HCT116 (cell line): ENCODE measurements around the gene MEF2D. TPM values are rescaled to one million over a fixed set of nuclear protein-coding genes. Genes with fewer than 3 reads are reported as not detected.

Experiments used
- ATAC-seq: fragments of 200-7000 bp; cut with Tn5 transposase; 2 replicates; pipeline ENCODE4 v1.9.1; 2020; ENCODE audit warnings: mild to moderate bottlenecking, moderate library complexity
- BruUV-seq: library from RNA; stranded (reverse); fragments of 400-500 nt; replicated peaks from 2 replicates; lab custom pipeline; 2021; lab: Mats Ljungman, UMichigan
- CTCF ChIA-PET: fragments of 300-600 bp; sonication (Branson Sonifier 250); formaldehyde crosslinking; loops from one replicate; lab custom pipeline; 2021; ENCODE audit warnings: antibody characterized with exemption; lab: Charles Lee
- POLR2A ChIA-PET: fragments of 300-600, 350-600 bp; sonication (Branson Sonifier 250); formaldehyde crosslinking; loops from one replicate; lab custom pipeline; 2021; ENCODE audit warnings: antibody characterized with exemption; lab: Charles Lee
- RAD21 ChIA-PET, 2 experiments: fragments of 300-600 bp; sonication (Branson Sonifier 250); formaldehyde crosslinking; loops; one replicate each; lab custom pipeline; 2023; ENCODE audit warnings: low total read pairs in 2 of 2; ENCODE audit not compliant: uncharacterized antibody in 2 of 2, unreplicated experiment in 2 of 2, low non-redundant PET in 1 of 2; lab: Charles Lee
- DNase-seq: peaks from one replicate; pipeline ENCODE4 v3.0.0-alpha.2; 2010; ENCODE audit warnings: low read depth, low spot score
- H2AFZ ChIP-seq: fragments of 200-600 bp; shearing (Covaris generic), sonication (generic); 2 replicates; pipeline ENCODE4 v1.6.1; 2017; ENCODE audit warnings: low read depth, mixed run types, mixed read lengths, antibody characterized with exemption, low read length; ENCODE audit not compliant: poor library complexity, severe bottlenecking
- H3K27ac ChIP-seq: 2 replicates; pipeline ENCODE4 v1.5.1; 2012; ENCODE audit warnings: low read depth, low read length
- H3K27me3 ChIP-seq: fragments of 200-600 bp; sonication (generic); 2 replicates; pipeline ENCODE4 v1.6.1; 2016; ENCODE audit warnings: mixed run types, low read length, mixed read lengths; ENCODE audit not compliant: insufficient read depth
- H3K36me3 ChIP-seq, 2 experiments: fragments of 200-500 bp in 1 of 2; fragments of 200-600 bp in 1 of 2; sonication (Bioruptor generic) in 1 of 2; sonication (generic) in 1 of 2; 2 replicates each; pipeline versions ENCODE4 v1.5.1 to v1.6.1; 2014 to 2016; ENCODE audit warnings: low read length in 2 of 2, inconsistent platforms in 1 of 2, mixed read lengths in 1 of 2, mixed run types in 1 of 2; ENCODE audit not compliant: insufficient read depth in 2 of 2, control insufficient read depth in 1 of 2
- H3K4me1 ChIP-seq, 2 experiments: fragments of 200-600 bp in 1 of 2; sonication (generic) in 1 of 2; 2 replicates each; pipeline versions ENCODE4 v1.5.1 to v1.6.1; 2012 to 2017; ENCODE audit warnings: low read length in 2 of 2, inconsistent platforms in 1 of 2, mild to moderate bottlenecking in 1 of 2, mixed read lengths in 1 of 2, mixed run types in 1 of 2, moderate library complexity in 1 of 2; ENCODE audit not compliant: insufficient read depth in 2 of 2, control insufficient read depth in 1 of 2
- H3K4me2 ChIP-seq: fragments of 200-600 bp; sonication (generic); 2 replicates; pipeline ENCODE4 v1.6.1; 2017; ENCODE audit warnings: mixed run types, low read length, mixed read lengths
- H3K4me3 ChIP-seq, 2 experiments: fragments of 200-600 bp in 1 of 2; sonication (generic) in 1 of 2; replicated peaks in 1 of 2; 2 replicates each; pipeline ENCODE4 v1.5.1; 2011 to 2016; ENCODE audit warnings: low read length in 2 of 2, control low read depth in 1 of 2, low read depth in 1 of 2, mild to moderate bottlenecking in 1 of 2, mixed read lengths in 1 of 2, mixed run types in 1 of 2
- H3K79me2 ChIP-seq: fragments of 200-600 bp; sonication (generic); 2 replicates; pipeline ENCODE4 v1.6.1; 2017; ENCODE audit warnings: mild to moderate bottlenecking, mixed run types, low read length, moderate library complexity, mixed read lengths; ENCODE audit not compliant: insufficient read depth
- H3K9ac ChIP-seq: fragments of 200-600 bp; sonication (generic); 2 replicates; pipeline ENCODE4 v1.6.1; 2016; ENCODE audit warnings: low read length, mixed read lengths
- H3K9me2 ChIP-seq: fragments of 200-600 bp; sonication (generic), shearing (Covaris generic); 2 replicates; pipeline ENCODE4 v1.6.1; 2017; ENCODE audit warnings: mixed run types, mild to moderate bottlenecking, moderate library complexity; ENCODE audit not compliant: insufficient read depth
- H3K9me3 ChIP-seq, 2 experiments: fragments of 200-500 bp in 1 of 2; fragments of 200-600 bp in 1 of 2; sonication (Bioruptor generic) in 1 of 2; sonication (generic) in 1 of 2; 2 replicates each; pipeline ENCODE4 v1.6.1; 2014 to 2017; ENCODE audit warnings: low read length in 2 of 2, mixed read lengths in 2 of 2, inconsistent platforms in 1 of 2, low read depth in 1 of 2, mild to moderate bottlenecking in 1 of 2, mixed run types in 1 of 2, moderate library complexity in 1 of 2; ENCODE audit not compliant: control insufficient read depth in 1 of 2, insufficient read depth in 1 of 2
- H4K20me1 ChIP-seq: fragments of 200-600 bp; sonication (generic), shearing (Covaris generic); 2 replicates; pipeline ENCODE4 v1.6.1; 2017; ENCODE audit warnings: mixed run types, mild to moderate bottlenecking, moderate library complexity; ENCODE audit not compliant: insufficient read depth
- CEBPB ChIP-seq: IDR thresholded peaks from 2 replicates; pipeline ENCODE4 v1.6.1; 2012; ENCODE audit warnings: low read depth
- EGR1 ChIP-seq: IDR thresholded peaks from 2 replicates; pipeline ENCODE4 v1.6.1; 2012; ENCODE audit warnings: low read depth
- ELF1 ChIP-seq: IDR thresholded peaks from 2 replicates; pipeline ENCODE4 v1.6.1; 2012; ENCODE audit warnings: low read depth, borderline replicate concordance
- EZH2phosphoT487 ChIP-seq: fragments of 200-600 bp; IDR thresholded peaks from 2 replicates; pipeline ENCODE4 v1.6.1; 2018; ENCODE audit warnings: antibody characterized with exemption, borderline replicate concordance
- POLR2A ChIP-seq: IDR thresholded peaks from 2 replicates; pipeline ENCODE4 v1.7.0; 2011; ENCODE audit warnings: borderline replicate concordance; ENCODE audit not compliant: insufficient read depth, insufficient read length; ENCODE audit errors: extremely low read depth
- POLR2AphosphoS5 ChIP-seq: IDR thresholded peaks from 2 replicates; pipeline ENCODE4 v1.6.1; 2011; ENCODE audit warnings: mild to moderate bottlenecking, low read depth, low read length, moderate library complexity
- RAD21 ChIP-seq: IDR thresholded peaks from 2 replicates; pipeline ENCODE4 v1.6.1; 2012; ENCODE audit warnings: low read depth, mild to moderate bottlenecking
- ZBTB33 ChIP-seq: IDR thresholded peaks from 2 replicates; pipeline ENCODE4 v1.6.1; 2011; ENCODE audit warnings: mild to moderate bottlenecking, low read length, moderate library complexity; ENCODE audit not compliant: insufficient replicate concordance; ENCODE audit errors: extremely low read depth
- ZNF274 ChIP-seq: fragments of 200-500 bp; sonication (Bioruptor generic); IDR thresholded peaks from 2 replicates; pipeline ENCODE4 v1.6.1; 2014; ENCODE audit warnings: mild to moderate bottlenecking, low read depth, low read length, inconsistent platforms
- intact Hi-C: fragments of 100-400 bp; cut with micrococcal nuclease; formaldehyde crosslinking; loops from 2 replicates; pipeline ENCODE4 v1.10.0; 2022
- total RNA-seq: library from RNA; stranded (reverse); gene quantifications from one replicate; pipeline ENCODE4 v1.2.1, GENCODE V29; 2021; ENCODE audit not compliant: unreplicated experiment
- TF ChIP-seq, protein P1 (sequence below): IDR thresholded peaks from 2 replicates; pipeline ENCODE4 v1.6.1; 2012

The MEF2D gene
- total RNA-seq, 1 experiment from 2014 or later = 44.2 TPM

DNA sequence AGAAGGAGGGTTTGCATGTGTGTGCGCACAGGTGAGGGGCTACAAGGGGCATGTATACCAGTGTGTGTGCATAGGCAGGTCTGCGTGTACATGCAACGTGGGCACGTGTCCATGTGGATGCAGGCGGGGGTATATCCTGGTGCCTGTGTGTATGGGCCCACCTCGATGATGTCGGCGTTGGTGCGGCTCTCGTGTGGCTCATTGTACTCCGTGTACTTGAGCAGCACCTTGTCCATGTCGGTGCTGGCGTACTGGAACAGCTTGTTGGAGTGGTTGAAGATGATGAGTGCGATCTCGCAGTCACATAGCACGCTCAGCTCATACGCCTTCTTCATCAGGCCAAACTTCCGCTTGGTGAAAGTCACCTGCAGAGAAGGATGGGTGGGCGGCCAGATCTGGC, 18.3 kb downstream of the MEF2D start:
- Histone ChIP-seq H3K27ac (no peak overlapping the region), H3K4me3 (no peak overlapping the region), H3K4me2 (no peak overlapping the region), H2AFZ (no peak overlapping the region), H3K36me3 (peaks cover 26 to 53% of the 10 kb centered on the region in 2 experiments), H4K20me1 (0 out of 2 replicates have a peak, but pooled peaks cover 2% of the 10 kb centered on the region), H3K4me1 (peaks cover 0 to 6% of the 10 kb centered on the region in 2 experiments; a peak in 2 of 4 replicates), H3K9me3 (no peaks in the 10 kb centered on the region), H3K9me2 (no peaks in the 10 kb centered on the region), H3K79me2 (peaks cover 36% of the 10 kb centered on the region), H3K9ac (no peak overlapping the region), H3K27me3 (no peaks in the 10 kb centered on the region)
- TF ChIP-seq POLR2A = no peak
- TF ChIP-seq CEBPB = no peak
- no peak for TF ChIP-seq POLR2AphosphoS5
- TF ChIP-seq ZNF274 = no peak
- no peak for TF ChIP-seq EGR1
- no peak for TF ChIP-seq RAD21
- TF ChIP-seq ELF1 = no peak
- TF ChIP-seq ZBTB33 = no peak
- TF ChIP-seq, protein P1, sequence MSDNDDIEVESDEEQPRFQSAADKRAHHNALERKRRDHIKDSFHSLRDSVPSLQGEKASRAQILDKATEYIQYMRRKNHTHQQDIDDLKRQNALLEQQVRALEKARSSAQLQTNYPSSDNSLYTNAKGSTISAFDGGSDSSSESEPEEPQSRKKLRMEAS = no peak
- no peak for TF ChIP-seq EZH2phosphoT487
- ATAC-seq = no peak
- no TSS peak for BruUV-seq
- intact Hi-C loops = no loop called here
- RAD21 ChIA-PET = no interaction called here
- POLR2A ChIA-PET = no interaction called here
- CTCF ChIA-PET = no interaction called here
- DNase-seq = no peak
